ENCODE results near the gene WNT2. TPM values are rescaled to one million over a fixed set of nuclear protein-coding genes. Genes with fewer than 3 reads are reported as not detected.
A peak's percentile ranks its signal among the peaks of the same experiment; 100 is the strongest.

The WNT2 gene
- total and polyA plus RNA-seq, 2 donors (not counting 1 experiment from before 2014, with no cell fraction given), result 1.7 to 14.5 TPM

GRCh38 chr7:117271566-117271965 is 51.3 kb downstream of the WNT2 start:
- no peak overlapping the region for H2AFZ ChIP-seq (ENCODE audit: low read length)
- peaks cover 13% of the 10 kb centered on the region for H3K4me1 ChIP-seq (ENCODE audit: control insufficient read depth, extremely low read depth, insufficient read depth, low read length)
- no peak overlapping the region for H3K4me3 ChIP-seq (replicated peaks in 1 of 4; ENCODE audit: control extremely low read depth in 1 of 4, insufficient read depth in 1 of 4, low read depth in 3 of 4, low read length in 4 of 4)
- no peaks in the 10 kb centered on the region for H3K9me3 ChIP-seq (ENCODE audit: control insufficient read depth, insufficient read depth, low read depth, low read length)
- no peaks in the 10 kb centered on the region for H3K79me2 ChIP-seq (ENCODE audit: control insufficient read depth, insufficient read depth, low read length)
- no peaks in the 10 kb centered on the region for H3K36me3 ChIP-seq (ENCODE audit: control insufficient read depth, insufficient read depth, low read length)
- no peaks in the 10 kb centered on the region for H3K27me3 ChIP-seq (ENCODE audit: control insufficient read depth, insufficient read depth, low read length)
- no peak for DNase-seq (ENCODE audit: low read depth in 2 of 2)
- H3K9ac ChIP-seq (ENCODE audit: insufficient read depth, low read length), result no peak overlapping the region
- no peak overlapping the region for H3K4me2 ChIP-seq (ENCODE audit: extremely low read depth, insufficient read depth, low read length)
- H3K27ac ChIP-seq (ENCODE audit: insufficient read depth, low read length), result no peak overlapping the region
- TF ChIP-seq EZH2 (IDR thresholded peaks at IDR 0.05; ENCODE audit: low read length, missing control alignments), result no peak
- no peak for TF ChIP-seq CTCF (conservative IDR thresholded peaks at IDR 0.05 in 1 of 2, IDR thresholded peaks at IDR 0.05 in 1 of 2; ENCODE audit: low read depth in 1 of 2, low read length in 2 of 2)
- H4K20me1 ChIP-seq (ENCODE audit: control insufficient read depth, extremely low read depth, insufficient read depth, low read length), result no peaks in the 10 kb centered on the region

- Histone ChIP-seq H3K4me1 (ENCODE audit: control insufficient read depth, extremely low read depth, insufficient read depth, low read length) (peaks cover 13% of the 10 kb centered on the region), H3K79me2 (ENCODE audit: control insufficient read depth, insufficient read depth, low read length) (no peaks in the 10 kb centered on the region), H3K27ac (ENCODE audit: insufficient read depth, low read length) (peak overlapping the region; percentile 79), H3K4me2 (ENCODE audit: extremely low read depth, insufficient read depth, low read length) (no peak overlapping the region), H3K36me3 (ENCODE audit: control insufficient read depth, insufficient read depth, low read length) (no peaks in the 10 kb centered on the region), H4K20me1 (ENCODE audit: control insufficient read depth, extremely low read depth, insufficient read depth, low read length) (no peaks in the 10 kb centered on the region), H3K9ac (ENCODE audit: insufficient read depth, low read length) (no peak overlapping the region), H3K27me3 (ENCODE audit: control insufficient read depth, insufficient read depth, low read length) (no peaks in the 10 kb centered on the region), H3K9me3 (ENCODE audit: control insufficient read depth, insufficient read depth, low read depth, low read length) (no peaks in the 10 kb centered on the region), H3K4me3 (replicated peaks in 1 of 4; ENCODE audit: control extremely low read depth in 1 of 4, insufficient read depth in 1 of 4, low read depth in 3 of 4, low read length in 4 of 4) (no peak overlapping the region), H2AFZ (ENCODE audit: low read length) (no peak overlapping the region)
- peak; percentile 19 to 63 for DNase-seq (ENCODE audit: low read depth in 2 of 2)
- TF ChIP-seq EZH2 (IDR thresholded peaks at IDR 0.05; ENCODE audit: low read length, missing control alignments) (no peak), CTCF (conservative IDR thresholded peaks at IDR 0.05 in 1 of 2, IDR thresholded peaks at IDR 0.05 in 1 of 2; ENCODE audit: low read depth in 1 of 2, low read length in 2 of 2) (no peak)
Observed at GRCh38 chr7:117270371-117270770, 52.5 kb downstream of the WNT2 start.

- no peaks in the 10 kb centered on the region for H4K20me1 ChIP-seq (ENCODE audit: control insufficient read depth, extremely low read depth, insufficient read depth, low read length)
- no peaks in the 10 kb centered on the region for H3K79me2 ChIP-seq (ENCODE audit: control insufficient read depth, insufficient read depth, low read length)
- no peaks in the 10 kb centered on the region for H3K36me3 ChIP-seq (ENCODE audit: control insufficient read depth, insufficient read depth, low read length)
- H3K27ac ChIP-seq (ENCODE audit: insufficient read depth, low read length), result peak overlapping the region; percentile 79
- no peak overlapping the region for H2AFZ ChIP-seq (ENCODE audit: low read length)
- H3K27me3 ChIP-seq (ENCODE audit: control insufficient read depth, insufficient read depth, low read length), result no peaks in the 10 kb centered on the region
- peaks cover 13% of the 10 kb centered on the region for H3K4me1 ChIP-seq (ENCODE audit: control insufficient read depth, extremely low read depth, insufficient read depth, low read length)
- no peak for TF ChIP-seq CTCF (conservative IDR thresholded peaks at IDR 0.05 in 1 of 2, IDR thresholded peaks at IDR 0.05 in 1 of 2; ENCODE audit: low read depth in 1 of 2, low read length in 2 of 2)
- no peak for TF ChIP-seq EZH2 (IDR thresholded peaks at IDR 0.05; ENCODE audit: low read length, missing control alignments)
- peak overlapping the region; percentile 51 for H3K4me2 ChIP-seq (ENCODE audit: extremely low read depth, insufficient read depth, low read length)
- no peaks in the 10 kb centered on the region for H3K9me3 ChIP-seq (ENCODE audit: control insufficient read depth, insufficient read depth, low read depth, low read length)
- peak overlapping the region in 1 of 4 experiments; percentile 21 for H3K4me3 ChIP-seq (replicated peaks in 1 of 4; ENCODE audit: control extremely low read depth in 1 of 4, insufficient read depth in 1 of 4, low read depth in 3 of 4, low read length in 4 of 4)
- H3K9ac ChIP-seq (ENCODE audit: insufficient read depth, low read length), result no peak overlapping the region
- DNase-seq (ENCODE audit: low read depth in 2 of 2), result peak; percentile 73 to 89
Observed at GRCh38 chr7:117269886-117270285, 53.0 kb downstream of the WNT2 start.

Data from fibroblast of lung (primary cell).